Astrocyte (in vitro differentiated cells and primary cell): ENCODE results near the gene FBXW9.

ENCODE experiments used
- CTCF ChIP-seq: IDR thresholded peaks from 2 replicates; pipeline ENCODE4 v1.5.1; 2011; ENCODE audit warnings: low read depth, mild to moderate bottlenecking, inconsistent platforms, low read length, moderate library complexity; ENCODE audit not compliant: insufficient read depth
- EZH2 ChIP-seq: IDR thresholded peaks from 2 replicates; pipeline ENCODE4 v1.6.1; 2012; ENCODE audit warnings: mild to moderate bottlenecking, low read length, inconsistent platforms; ENCODE audit not compliant: insufficient read depth

- TF ChIP-seq CTCF (no peak), EZH2 (no peak)
These were observed 33.6 kb upstream of the FBXW9 start for GRCh38 chr19:12730064-12730463.
